Measurements from ENCODE around the gene ANKRD44. TPM values are rescaled to one million over a fixed set of nuclear protein-coding genes. Genes with fewer than 3 reads are reported as not detected.

Gene ANKRD44
- total RNA-seq, 1 donor from 2014 or later, result 21.4 TPM

DNA sequence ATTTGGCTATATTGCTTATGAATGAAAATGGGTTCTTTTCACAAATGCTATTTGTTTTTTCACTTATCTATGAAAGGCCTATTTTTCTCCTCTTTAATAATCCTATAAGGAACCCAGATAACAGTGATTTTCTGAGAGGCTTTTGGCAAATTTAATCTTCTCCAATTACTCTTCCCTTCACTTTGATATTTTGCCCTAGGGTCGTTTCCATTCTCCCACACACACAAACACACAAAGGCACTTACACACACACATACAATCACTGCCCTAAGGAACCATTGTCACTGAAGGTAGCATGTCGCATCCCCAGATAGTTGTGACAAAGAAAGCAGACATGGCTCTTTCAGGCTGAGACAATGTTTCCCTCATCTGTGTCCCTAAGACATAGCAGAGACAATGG lies 213.9 kb downstream of the ANKRD44 start:
- no peak for DNase-seq (ENCODE audit: low spot score)
- no peak overlapping the region for H3K4me3 Mint-ChIP-seq (ENCODE audit: unreplicated experiment)
- H3K27ac Mint-ChIP-seq (ENCODE audit: unreplicated experiment), result no peak overlapping the region
- H3K36me3 Mint-ChIP-seq (ENCODE audit: low read depth), result peaks cover 5% of the 10 kb centered on the region
- TF ChIP-seq CTCF (IDR thresholded peaks at IDR 0.05), result no peak
- no peaks in the 10 kb centered on the region for H3K27me3 Mint-ChIP-seq (ENCODE audit: low read depth)
- H3K9me3 Mint-ChIP-seq (ENCODE audit: low read depth), result no peaks in the 10 kb centered on the region
- H3K4me1 Mint-ChIP-seq (ENCODE audit: low read depth), result peaks cover 27% of the 10 kb centered on the region

GRCh38 chr2:197092431-197092830 lies 218.1 kb downstream of the ANKRD44 start:
- no peak for DNase-seq (ENCODE audit: low spot score)
- Mint-ChIP-seq H3K9me3 (ENCODE audit: low read depth) (no peaks in the 10 kb centered on the region), H3K4me1 (ENCODE audit: low read depth) (peaks cover 27% of the 10 kb centered on the region), H3K27ac (ENCODE audit: unreplicated experiment) (peak overlapping the region; percentile 33), H3K36me3 (ENCODE audit: low read depth) (peaks cover 4% of the 10 kb centered on the region), H3K27me3 (ENCODE audit: low read depth) (no peaks in the 10 kb centered on the region), H3K4me3 (ENCODE audit: unreplicated experiment) (peak overlapping the region; percentile 3)
- no peak for TF ChIP-seq CTCF (IDR thresholded peaks at IDR 0.05)

DNA sequence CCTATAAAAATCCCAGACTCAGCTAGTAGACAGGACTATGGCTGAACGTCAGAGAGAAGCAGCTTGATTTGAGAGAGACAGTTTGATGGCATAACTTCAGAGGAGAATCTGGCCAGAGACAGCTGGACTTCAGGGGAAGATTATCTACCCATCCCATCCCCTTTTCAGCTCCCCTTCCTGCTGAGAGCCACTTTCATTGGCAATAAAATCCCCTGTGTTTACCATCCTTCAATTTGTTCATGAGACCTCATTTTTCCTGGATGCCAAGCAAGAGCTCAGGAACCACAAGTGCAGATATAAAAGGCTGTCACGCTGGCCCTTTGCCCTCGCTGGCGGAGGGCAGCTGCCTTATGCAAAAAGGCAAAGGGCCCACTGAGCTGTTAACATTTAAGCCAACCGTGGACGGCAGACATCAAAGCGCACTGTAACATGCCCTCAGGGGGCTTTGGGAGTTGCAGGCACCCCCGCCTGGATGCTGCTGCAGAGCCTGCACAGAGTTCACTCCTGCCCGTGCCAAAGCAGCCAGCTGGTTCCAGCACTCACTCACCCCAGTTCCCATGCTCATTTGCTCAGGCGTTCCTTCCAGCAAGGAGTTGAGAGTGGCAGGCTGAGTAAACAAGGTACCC lies 219.7 kb downstream of the ANKRD44 start:
- no peak overlapping the region for H3K4me3 Mint-ChIP-seq (ENCODE audit: unreplicated experiment)

GRCh38 chr2:197089655-197090054 lies 220.9 kb downstream of the ANKRD44 start:
- no peaks in the 10 kb centered on the region for H3K9me3 Mint-ChIP-seq (ENCODE audit: low read depth)
- no peaks in the 10 kb centered on the region for H3K27me3 Mint-ChIP-seq (ENCODE audit: low read depth)
- no peak for TF ChIP-seq CTCF (IDR thresholded peaks at IDR 0.05)
- H3K4me3 Mint-ChIP-seq (ENCODE audit: unreplicated experiment), result no peak overlapping the region
- no peaks in the 10 kb centered on the region for H3K36me3 Mint-ChIP-seq (ENCODE audit: low read depth)
- no peak overlapping the region for H3K27ac Mint-ChIP-seq (ENCODE audit: unreplicated experiment)
- no peak for DNase-seq (ENCODE audit: low spot score)
- peaks cover 20% of the 10 kb centered on the region for H3K4me1 Mint-ChIP-seq (ENCODE audit: low read depth)

More for the DNA sequence above, 219.7 kb downstream of the ANKRD44 start:
- no peak overlapping the region for H3K27ac Mint-ChIP-seq (ENCODE audit: unreplicated experiment)
- peaks cover 20% of the 10 kb centered on the region for H3K4me1 Mint-ChIP-seq (ENCODE audit: low read depth)
- H3K9me3 Mint-ChIP-seq (ENCODE audit: low read depth), result no peaks in the 10 kb centered on the region
- H3K27me3 Mint-ChIP-seq (ENCODE audit: low read depth), result no peaks in the 10 kb centered on the region
- peaks cover 4% of the 10 kb centered on the region for H3K36me3 Mint-ChIP-seq (ENCODE audit: low read depth)
- DNase-seq (ENCODE audit: low spot score), result no peak
- no peak for TF ChIP-seq CTCF (IDR thresholded peaks at IDR 0.05)

DNA sequence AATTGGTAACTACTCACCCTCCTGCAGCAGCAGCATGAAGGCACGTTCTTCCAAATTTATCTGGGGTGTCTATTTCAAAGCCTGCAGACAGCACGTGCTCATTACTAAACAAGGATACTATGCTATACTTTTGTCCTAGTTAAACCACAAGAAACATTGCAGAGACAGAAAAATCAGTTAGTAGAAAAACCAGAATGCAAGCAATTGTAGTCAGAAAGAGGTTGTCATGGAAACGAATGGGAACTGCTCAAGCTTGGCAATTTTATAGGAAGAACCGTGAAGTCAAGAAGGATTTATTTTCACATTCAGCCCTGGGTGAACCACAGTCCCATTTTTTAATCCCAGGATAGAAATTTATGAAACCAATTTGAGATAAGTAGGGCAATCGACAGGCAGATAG lies 221.9 kb downstream of the ANKRD44 start:
- H3K9me3 Mint-ChIP-seq (ENCODE audit: low read depth), result no peaks in the 10 kb centered on the region
- H3K4me1 Mint-ChIP-seq (ENCODE audit: low read depth), result peaks cover 20% of the 10 kb centered on the region

More for the DNA sequence above, 221.9 kb downstream of the ANKRD44 start:
- Mint-ChIP-seq H3K36me3 (ENCODE audit: low read depth) (peaks cover 3% of the 10 kb centered on the region), H3K4me3 (ENCODE audit: unreplicated experiment) (no peak overlapping the region), H3K27ac (ENCODE audit: unreplicated experiment) (peak overlapping the region; percentile 30), H3K27me3 (ENCODE audit: low read depth) (no peaks in the 10 kb centered on the region)
- DNase-seq (ENCODE audit: low spot score), result no peak
- no peak for TF ChIP-seq CTCF (IDR thresholded peaks at IDR 0.05)

Measured in chondrocyte (in vitro differentiated cells).